ENCODE measurements around the gene HRH1. TPM values are rescaled to one million over a fixed set of nuclear protein-coding genes. Genes with fewer than 3 reads are reported as not detected.

Gene HRH1
- total RNA-seq, 2 donors from 2014 or later, result 0.50 to 5.9 TPM

DNA sequence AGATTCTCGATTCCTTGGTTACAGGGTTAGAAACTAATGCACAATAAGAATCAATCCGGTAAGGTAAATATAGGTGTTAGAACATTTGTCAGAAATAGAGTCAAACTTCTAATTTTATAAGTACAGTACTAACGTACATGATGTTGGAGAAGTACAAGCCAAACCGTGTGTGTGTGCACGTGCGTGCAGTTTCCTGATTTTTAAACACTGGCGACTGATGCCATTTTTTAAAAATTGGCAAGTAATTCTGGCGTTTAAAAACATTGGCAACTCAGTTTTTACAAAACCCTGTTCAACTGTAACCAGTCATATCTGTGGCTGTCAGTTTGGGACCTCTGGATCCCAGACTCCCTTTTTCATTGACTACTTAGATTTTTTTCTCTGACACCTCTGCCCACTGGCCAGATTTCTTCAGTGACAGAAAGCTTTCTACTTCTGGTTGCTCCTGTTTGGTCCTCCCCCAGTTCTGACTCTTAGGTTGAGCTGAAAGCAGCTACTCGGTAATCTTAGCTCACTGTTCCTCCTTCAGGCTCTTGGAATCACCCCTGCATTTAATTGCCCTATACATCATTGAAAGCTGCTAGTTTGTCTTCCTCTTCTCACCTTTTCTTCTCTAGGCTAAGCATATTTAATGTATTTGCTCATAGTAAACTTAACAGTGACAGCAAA lies 118.7 kb downstream of the HRH1 start:
- Histone ChIP-seq H3K27ac (peak overlapping the region in 1 of 2 donors; percentile 77), H3K27me3 (replicated peaks; ENCODE audit: insufficient read depth) (no peaks in the 10 kb centered on the region), H3K9me3 (no peaks in the 10 kb centered on the region), H3K4me3 (peak overlapping the region; percentile 70 to 85), H3K36me3 (no peaks in the 10 kb centered on the region), H3K4me1 (replicated peaks) (peaks cover 5% of the 10 kb centered on the region)
- DNase-seq (ENCODE audit: low spot score), result no peak
- 3% methylated on average over 9 of the region's 9 CpGs for WGBS
- TF ChIP-seq POLR2A (IDR thresholded peaks at IDR 0.05), result no peak
- TF ChIP-seq POLR2AphosphoS5 (IDR thresholded peaks at IDR 0.05), result no peak
- TF ChIP-seq, protein P1, sequence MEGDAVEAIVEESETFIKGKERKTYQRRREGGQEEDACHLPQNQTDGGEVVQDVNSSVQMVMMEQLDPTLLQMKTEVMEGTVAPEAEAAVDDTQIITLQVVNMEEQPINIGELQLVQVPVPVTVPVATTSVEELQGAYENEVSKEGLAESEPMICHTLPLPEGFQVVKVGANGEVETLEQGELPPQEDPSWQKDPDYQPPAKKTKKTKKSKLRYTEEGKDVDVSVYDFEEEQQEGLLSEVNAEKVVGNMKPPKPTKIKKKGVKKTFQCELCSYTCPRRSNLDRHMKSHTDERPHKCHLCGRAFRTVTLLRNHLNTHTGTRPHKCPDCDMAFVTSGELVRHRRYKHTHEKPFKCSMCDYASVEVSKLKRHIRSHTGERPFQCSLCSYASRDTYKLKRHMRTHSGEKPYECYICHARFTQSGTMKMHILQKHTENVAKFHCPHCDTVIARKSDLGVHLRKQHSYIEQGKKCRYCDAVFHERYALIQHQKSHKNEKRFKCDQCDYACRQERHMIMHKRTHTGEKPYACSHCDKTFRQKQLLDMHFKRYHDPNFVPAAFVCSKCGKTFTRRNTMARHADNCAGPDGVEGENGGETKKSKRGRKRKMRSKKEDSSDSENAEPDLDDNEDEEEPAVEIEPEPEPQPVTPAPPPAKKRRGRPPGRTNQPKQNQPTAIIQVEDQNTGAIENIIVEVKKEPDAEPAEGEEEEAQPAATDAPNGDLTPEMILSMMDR (IDR thresholded peaks at IDR 0.05), result no peak
- intact Hi-C loops (cut with DNase I), result no loop called here

DNA sequence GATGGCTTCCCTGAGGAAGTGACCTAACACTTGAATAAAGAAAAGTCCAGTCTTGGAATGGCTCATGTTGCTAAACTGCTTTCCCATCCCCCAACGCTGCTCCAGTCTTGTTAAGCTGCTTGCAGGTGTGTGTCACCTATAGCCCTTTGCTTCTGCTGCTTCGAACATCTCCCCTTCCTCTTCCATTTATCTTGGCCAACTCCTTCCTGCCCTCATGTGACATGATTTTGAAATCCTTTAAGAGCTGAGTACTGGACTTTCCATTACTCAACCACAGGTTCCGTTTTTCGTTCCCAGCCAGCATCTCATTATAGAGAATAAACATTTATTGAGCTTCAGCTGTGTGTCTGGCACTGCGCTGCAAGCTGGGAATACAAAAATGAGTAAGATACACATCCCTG lies 119.6 kb downstream of the HRH1 start:
- no peak for DNase-seq (ENCODE audit: low spot score)
- Histone ChIP-seq H3K4me1 (replicated peaks) (peaks cover 5% of the 10 kb centered on the region), H3K9me3 (no peaks in the 10 kb centered on the region), H3K27me3 (replicated peaks; ENCODE audit: insufficient read depth) (no peaks in the 10 kb centered on the region), H3K27ac (no peak overlapping the region), H3K4me3 (no peak overlapping the region), H3K36me3 (no peaks in the 10 kb centered on the region)
- intact Hi-C loops (cut with DNase I), result no loop called here
- no peak for TF ChIP-seq POLR2A (IDR thresholded peaks at IDR 0.05)
- WGBS, result 81% methylated on average over 5 of the region's 5 CpGs

DNA sequence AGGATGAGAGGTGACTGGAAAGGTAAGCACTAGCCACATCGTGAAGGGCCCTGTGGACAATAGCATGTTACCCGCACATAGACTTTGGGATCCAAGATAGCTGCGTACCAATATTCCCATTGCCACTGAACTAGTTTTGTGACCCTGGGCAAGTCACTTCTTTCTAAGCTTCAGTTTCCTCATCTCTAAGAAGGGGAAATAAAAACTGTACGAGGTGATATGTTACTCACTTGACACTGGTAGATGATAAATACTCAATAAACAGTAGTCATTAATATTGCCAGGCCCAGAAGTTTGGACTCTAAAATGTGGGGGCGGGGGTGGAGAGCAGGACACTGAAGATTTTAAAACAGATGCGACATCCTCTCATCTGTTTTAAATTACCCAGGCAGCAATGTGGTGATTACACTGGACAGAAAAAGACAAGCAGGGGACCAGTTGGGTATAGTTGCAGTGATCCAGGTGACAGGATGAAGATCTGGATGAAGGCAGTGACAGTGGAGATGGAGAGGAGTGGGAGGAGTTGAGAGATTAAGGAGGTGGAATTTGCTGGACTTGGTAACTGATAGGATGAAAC lies 120.4 kb downstream of the HRH1 start:
- no peaks in the 10 kb centered on the region for H3K9me3 ChIP-seq
- peaks cover 5% of the 10 kb centered on the region for H3K4me1 ChIP-seq (replicated peaks)
- H3K27me3 ChIP-seq (replicated peaks; ENCODE audit: insufficient read depth), result no peaks in the 10 kb centered on the region
- H3K36me3 ChIP-seq, result no peaks in the 10 kb centered on the region
- H3K4me3 ChIP-seq, result no peak overlapping the region
- no peak for DNase-seq (ENCODE audit: low spot score)
- 87% methylated on average over 6 of the region's 6 CpGs for WGBS
- TF ChIP-seq, protein P1 (IDR thresholded peaks at IDR 0.05), result no peak
- TF ChIP-seq POLR2A (IDR thresholded peaks at IDR 0.05), result no peak
- no peak for TF ChIP-seq POLR2AphosphoS5 (IDR thresholded peaks at IDR 0.05)
- no peak overlapping the region for H3K27ac ChIP-seq
- intact Hi-C loops (cut with DNase I), result no loop called here

DNA sequence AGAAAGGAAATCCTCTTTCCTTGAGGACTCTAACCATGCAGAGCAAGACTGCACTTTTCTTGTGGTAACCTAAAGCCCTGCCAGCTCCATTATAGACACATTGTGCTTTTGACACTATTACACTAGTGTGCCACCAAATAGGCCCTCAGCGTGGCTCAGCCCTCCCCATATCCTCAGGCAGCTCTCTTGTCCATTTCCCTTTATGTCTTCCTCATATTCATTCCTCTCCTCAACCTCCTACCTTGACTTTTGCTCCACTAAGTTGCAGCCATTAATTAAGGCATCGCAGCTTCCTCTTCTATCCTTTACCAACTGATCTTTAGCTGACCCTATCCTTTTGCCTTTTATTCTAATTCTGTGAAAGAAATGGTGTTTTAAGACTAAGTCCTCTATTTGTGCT lies 121.6 kb downstream of the HRH1 start:
- Histone ChIP-seq H3K4me3 (no peak overlapping the region), H3K9me3 (no peaks in the 10 kb centered on the region), H3K27ac (no peak overlapping the region), H3K4me1 (replicated peaks) (peaks cover 5% of the 10 kb centered on the region), H3K27me3 (replicated peaks; ENCODE audit: insufficient read depth) (no peaks in the 10 kb centered on the region), H3K36me3 (no peaks in the 10 kb centered on the region)
- intact Hi-C loops (cut with DNase I), result no loop called here
- TF ChIP-seq, protein P1 (IDR thresholded peaks at IDR 0.05), result no peak
- TF ChIP-seq POLR2A (IDR thresholded peaks at IDR 0.05), result no peak
- TF ChIP-seq POLR2AphosphoS5 (IDR thresholded peaks at IDR 0.05), result no peak
- no peak for DNase-seq (ENCODE audit: low spot score)
- WGBS, result 91% methylated on average over 1 of the region's 2 CpGs

DNA sequence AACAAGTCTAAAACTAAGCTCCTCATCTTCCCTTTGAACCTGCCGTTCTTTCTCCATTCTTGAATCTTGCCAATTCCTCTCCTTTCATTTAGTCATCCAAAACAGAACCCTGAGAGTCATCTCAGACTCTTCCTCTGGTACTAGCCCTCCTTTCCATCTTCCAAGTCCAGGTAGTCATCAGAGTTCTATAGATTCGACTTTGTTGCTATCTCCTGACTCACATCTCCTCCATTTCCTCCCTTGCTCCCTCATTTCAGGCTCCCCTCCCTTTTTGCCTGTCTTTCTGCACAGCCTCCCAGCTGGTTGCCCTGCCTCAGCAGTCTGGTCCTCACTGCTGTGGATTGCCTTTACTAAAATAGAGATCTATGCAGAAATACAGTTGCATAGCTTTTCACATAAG lies 122.6 kb downstream of the HRH1 start:
- WGBS, result 97% methylated on average over 2 of the region's 2 CpGs
- H3K4me1 ChIP-seq (replicated peaks), result peaks cover 5% of the 10 kb centered on the region
- intact Hi-C loops (cut with DNase I), result no loop called here

More for the DNA sequence above, 122.6 kb downstream of the HRH1 start:
- no peaks in the 10 kb centered on the region for H3K27me3 ChIP-seq (replicated peaks; ENCODE audit: insufficient read depth)
- H3K27ac ChIP-seq, result no peak overlapping the region
- TF ChIP-seq POLR2AphosphoS5 (IDR thresholded peaks at IDR 0.05), result no peak
- no peak for TF ChIP-seq POLR2A (IDR thresholded peaks at IDR 0.05)
- TF ChIP-seq, protein P1 (IDR thresholded peaks at IDR 0.05), result no peak
- no peaks in the 10 kb centered on the region for H3K36me3 ChIP-seq
- H3K9me3 ChIP-seq, result no peaks in the 10 kb centered on the region
- no peak overlapping the region for H3K4me3 ChIP-seq
- no peak for DNase-seq (ENCODE audit: low spot score)

Data from prostate gland (tissue), 2 donors.